IMR-90 (cell line): ENCODE data around the gene YTHDF2. TPM values are rescaled to one million over a fixed set of nuclear protein-coding genes. Genes with fewer than 3 reads are reported as not detected.

Source experiments
- ATAC-seq: fragments of 200-7000 bp; cut with Tn5 transposase; 2 replicates; pipeline ENCODE4 v1.9.1; 2020; ENCODE audit warnings: low read depth, mild to moderate bottlenecking, moderate library complexity
- BruUV-seq: library from RNA; stranded (reverse); fragments of 400-500 nt; replicated peaks from 2 replicates; lab custom pipeline; 2021; lab: Mats Ljungman, UMichigan
- CTCF ChIA-PET: fragments of 300-600 bp; formaldehyde crosslinking; extraction: SDS; loops from one replicate; lab custom pipeline; 2021; ENCODE audit warnings: antibody characterized with exemption; lab: Yijun Ruan, JAX
- POLR2A ChIA-PET: fragments of 300-600 bp; sonication (Branson Sonifier 250); formaldehyde crosslinking; loops from one replicate; lab custom pipeline; 2022; ENCODE audit warnings: antibody characterized with exemption; ENCODE audit not compliant: unreplicated experiment; lab: Charles Lee
- DNase-seq: peaks from one replicate; pipeline ENCODE4 v3.0.0; 2013
- H2AFZ ChIP-seq: replicated peaks from 2 replicates; pipeline ENCODE3; 2013; ENCODE audit warnings: low read length, mild to moderate bottlenecking; ENCODE audit not compliant: poor library complexity
- H2AK5ac ChIP-seq: 2 replicates; pipeline ENCODE4 v1.6.1; 2013; ENCODE audit warnings: low read depth, low read length, inconsistent platforms
- H2AK9ac ChIP-seq: replicated peaks from 2 replicates; pipeline ENCODE3; 2013; ENCODE audit warnings: mild to moderate bottlenecking, low read depth, low read length, moderate library complexity; ENCODE audit not compliant: poor library complexity
- H2BK120ac ChIP-seq: 2 replicates; pipeline ENCODE4 v1.6.1; 2013; ENCODE audit warnings: low read depth, low read length, inconsistent platforms
- H2BK15ac ChIP-seq: 3 replicates; pipeline ENCODE4 v1.6.1; 2013; ENCODE audit warnings: low read depth, low read length, inconsistent platforms
- H2BK20ac ChIP-seq: 2 replicates; pipeline ENCODE4 v1.6.1; 2013; ENCODE audit warnings: low read depth, mild to moderate bottlenecking, inconsistent platforms, low read length, moderate library complexity
- H2BK5ac ChIP-seq: 2 replicates; pipeline ENCODE4 v1.6.1; 2013; ENCODE audit warnings: mild to moderate bottlenecking, low read depth, low read length, inconsistent platforms; ENCODE audit not compliant: poor library complexity, severe bottlenecking
- H3K14ac ChIP-seq: replicated peaks from 2 replicates; pipeline ENCODE4 v1.6.1; 2013; ENCODE audit warnings: low read depth, low read length, inconsistent platforms
- H3K18ac ChIP-seq: 2 replicates; pipeline ENCODE4 v1.6.1; 2013; ENCODE audit warnings: low read depth, low read length, control low read depth
- H3K23ac ChIP-seq: 2 replicates; pipeline ENCODE4 v1.6.1; 2013; ENCODE audit warnings: low read depth, low read length, inconsistent platforms
- H3K27ac ChIP-seq: 2 replicates; pipeline ENCODE4 v1.5.1; 2013; ENCODE audit warnings: mild to moderate bottlenecking, control low read depth, low read length; ENCODE audit not compliant: insufficient read depth
- H3K27me3 ChIP-seq: 2 replicates; pipeline ENCODE4 v1.6.1; 2013; ENCODE audit warnings: low read length; ENCODE audit not compliant: control insufficient read depth, insufficient read depth
- H3K36me3 ChIP-seq: 2 replicates; pipeline ENCODE4 v1.6.1; 2013; ENCODE audit warnings: low read length, mixed read lengths; ENCODE audit not compliant: control insufficient read depth, insufficient read depth
- H3K4ac ChIP-seq: 2 replicates; pipeline ENCODE4 v1.6.1; 2013; ENCODE audit warnings: low read depth, low read length, inconsistent platforms
- H3K4me1 ChIP-seq: 2 replicates; pipeline ENCODE4 v1.6.1; 2013; ENCODE audit warnings: low read length, mixed read lengths; ENCODE audit not compliant: control insufficient read depth, insufficient read depth
- H3K4me2 ChIP-seq: 2 replicates; pipeline ENCODE4 v1.6.1; 2013; ENCODE audit warnings: low read depth, mild to moderate bottlenecking, control low read depth, low read length, moderate library complexity
- H3K4me3 ChIP-seq: 2 replicates; pipeline ENCODE4 v1.5.1; 2013; ENCODE audit warnings: low read depth, mild to moderate bottlenecking, control low read depth, low read length, moderate library complexity; ENCODE audit not compliant: insufficient read depth
- H3K56ac ChIP-seq: 2 replicates; pipeline ENCODE4 v1.6.1; 2013; ENCODE audit warnings: low read length, inconsistent platforms; ENCODE audit not compliant: insufficient read depth; ENCODE audit errors: extremely low read depth
- H3K79me1 ChIP-seq, 2 experiments: 2 replicates each; pipeline ENCODE4 v1.6.1; 2013; ENCODE audit warnings: low read length in 2 of 2, inconsistent platforms in 1 of 2, low read depth in 1 of 2
- H3K9ac ChIP-seq: 2 replicates; pipeline ENCODE4 v1.6.1; 2013; ENCODE audit warnings: low read depth, low read length, control low read depth
- H3K9me1 ChIP-seq: 2 replicates; pipeline ENCODE4 v1.6.1; 2013; ENCODE audit warnings: low read length, inconsistent platforms; ENCODE audit not compliant: insufficient read depth
- H3K9me3 ChIP-seq: 2 replicates; pipeline ENCODE4 v1.6.1; 2013; ENCODE audit warnings: low read length; ENCODE audit not compliant: control insufficient read depth, insufficient read depth
- H4K20me1 ChIP-seq: 2 replicates; pipeline ENCODE4 v1.6.1; 2013; ENCODE audit warnings: low read length, inconsistent platforms; ENCODE audit not compliant: insufficient read depth
- H4K5ac ChIP-seq: 2 replicates; pipeline ENCODE4 v1.6.1; 2013; ENCODE audit warnings: mild to moderate bottlenecking, low read depth, low read length, control low read depth
- H4K8ac ChIP-seq, 2 experiments: 2 replicates each; pipeline ENCODE4 v1.6.1; 2013; ENCODE audit warnings: low read depth in 2 of 2, low read length in 2 of 2, control low read depth in 1 of 2, inconsistent platforms in 1 of 2
- H4K91ac ChIP-seq: 2 replicates; pipeline ENCODE4 v1.6.1; 2013; ENCODE audit warnings: low read depth, low read length, inconsistent platforms; ENCODE audit not compliant: insufficient read depth
- USF2 ChIP-seq: fragments of 150-350 bp; IDR thresholded peaks from 2 replicates; pipeline ENCODE4 v1.6.1; 2017; ENCODE audit warnings: mild to moderate bottlenecking, antibody characterized with exemption, low read length, low read depth
- whole genome bisulfite sequencing, 2 experiments: methylation state at CpG; one replicate each; pipeline versions ENCODE4 v1.1.5 to v1.1.7; 2013; ENCODE audit warnings: missing lambda C conversion rate in 2 of 2; ENCODE audit not compliant: insufficient read length in 1 of 2; ENCODE audit errors: extremely low coverage in 2 of 2; 5-methylcytosine and 5-hydroxymethylcytosine counted together
- dilution Hi-C: fragments of 300-500 bp; cut with HindIII; formaldehyde crosslinking; loops from one replicate; pipeline ENCODE4 v1.14.3; 2018; ENCODE audit warnings: low sequenced_read_pairs; ENCODE audit not compliant: unreplicated experiment
- in situ Hi-C: fragments of 300-500 bp; cut with MboI; formaldehyde crosslinking; loops from 3 replicates; pipeline ENCODE4 v1.14.3; 2019; ENCODE audit warnings: low sequenced_read_pairs, inconsistent platforms, mixed read lengths
- intact Hi-C: fragments of 100-400 bp; cut with micrococcal nuclease; formaldehyde crosslinking; loops from 2 replicates; pipeline ENCODE4 v1.10.0; 2022
- polyA plus RNA-seq, 3 experiments: library from polyadenylated mRNA; depleted of rRNA; stranded (reverse); fragments of >200 nt; gene quantifications; 2 replicates each; pipeline ENCODE4 v1.2.3, GENCODE V29; 2012; ENCODE audit warnings: low replicate concordance in 1 of 3
- total RNA-seq: library from RNA; depleted of rRNA; stranded (reverse); fragments of >200 nt; gene quantifications from 2 replicates; pipeline ENCODE4 v1.2.3, GENCODE V29; 2012

The YTHDF2 gene
- total and polyA plus RNA-seq, 2 of the 4 experiments (the other 2 are of a cell fraction): 50.0 to 94.3 TPM

- H2BK120ac ChIP-seq: no peak overlapping the region
- H4K5ac ChIP-seq: no peak overlapping the region
- no peak for TF ChIP-seq USF2
- no peak overlapping the region for H4K91ac ChIP-seq
- no peak overlapping the region for H2AK5ac ChIP-seq
- in situ Hi-C loops: no loop called here
- POLR2A ChIA-PET: no interaction called here
- no peaks in the 10 kb centered on the region for H4K20me1 ChIP-seq
- H2BK20ac ChIP-seq: no peak overlapping the region
- H3K36me3 ChIP-seq: no peaks in the 10 kb centered on the region
- no peak overlapping the region for H2BK5ac ChIP-seq
- H2AK9ac ChIP-seq: no peak overlapping the region
- peaks cover 10% of the 10 kb centered on the region for H3K27me3 ChIP-seq
- ATAC-seq (no peak), DNase-seq (no peak)
- H3K4me1 ChIP-seq: no peaks in the 10 kb centered on the region
- H3K56ac ChIP-seq: no peak overlapping the region
- BruUV-seq: no TSS peak
- 46% methylated on average over 2 of the region's 3 CpGs; no CpG with 5 or more reads in 1 of the 2 experiments for WGBS, 2 experiments
- no peak overlapping the region for H3K4ac ChIP-seq
- H3K18ac ChIP-seq: no peak overlapping the region
- H3K79me1 ChIP-seq: no peaks in the 10 kb centered on the region
- no peaks in the 10 kb centered on the region for H3K9me1 ChIP-seq
- peaks cover 2% of the 10 kb centered on the region; the same call in 1 of the 2 replicates for H3K9me3 ChIP-seq
- no peak overlapping the region for H2AFZ ChIP-seq
- CTCF ChIA-PET: interaction anchor here (1.0 kb wide), 1 partner anchor 82 kb away, joined by 3 read pairs; no protein-coding TSS in a partner anchor
- dilution Hi-C loops: no loop called here
- H3K9ac ChIP-seq: no peak overlapping the region
- H3K4me2 ChIP-seq: no peak overlapping the region
- no peak overlapping the region for H3K4me3 ChIP-seq
- no peak overlapping the region for H2BK15ac ChIP-seq
- no peak overlapping the region for H3K27ac ChIP-seq
- intact Hi-C loops: no loop called here
- no peak overlapping the region for H3K14ac ChIP-seq
- H4K8ac ChIP-seq: no peak overlapping the region
- H3K23ac ChIP-seq: no peak overlapping the region
Measured at GRCh38 chr1:28800324-28800723, 63.6 kb downstream of the YTHDF2 start.
